Measurements from ENCODE around the gene CCDC121.

The CCDC121 gene

DNA sequence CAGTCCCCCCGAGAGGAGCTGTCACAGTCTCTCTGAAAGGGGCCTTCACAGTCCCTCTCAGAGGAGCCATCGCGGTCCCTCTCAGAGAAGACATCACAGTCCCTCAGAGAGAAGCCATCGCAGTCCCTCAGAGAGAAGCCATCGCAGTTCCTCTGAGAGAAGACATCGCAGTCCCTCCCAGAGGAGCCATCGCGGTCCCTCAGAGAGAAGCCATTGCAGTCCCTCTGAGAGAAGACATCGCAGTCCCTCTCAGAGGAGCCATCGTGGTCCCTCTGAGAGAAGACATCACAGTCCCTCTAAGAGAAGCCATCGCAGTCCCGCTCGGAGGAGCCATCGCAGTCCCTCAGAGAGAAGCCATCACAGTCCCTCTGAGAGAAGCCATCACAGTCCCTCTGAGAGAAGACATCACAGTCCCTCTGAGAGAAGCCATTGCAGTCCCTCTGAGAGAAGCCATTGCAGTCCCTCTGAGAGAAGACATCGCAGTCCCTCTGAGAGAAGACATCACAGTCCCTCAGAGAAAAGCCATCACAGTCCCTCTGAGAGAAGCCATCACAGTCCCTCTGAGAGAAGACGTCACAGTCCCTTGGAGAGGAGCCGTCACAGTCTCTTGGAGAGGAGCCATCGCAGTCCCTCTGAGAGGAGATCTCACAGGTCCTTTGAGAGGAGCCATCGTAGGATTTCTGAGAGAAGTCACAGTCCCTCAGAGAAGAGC is 47.2 kb downstream of the CCDC121 start:
- DNase-seq: no peak
